ENCODE data around the gene S1PR1. TPM values are rescaled to one million over a fixed set of nuclear protein-coding genes. Genes with fewer than 3 reads are reported as not detected.

The S1PR1 gene
- total RNA-seq, 4 donors from 2014 or later = 2.8 to 31.1 (median 10.3) TPM

GRCh38 chr1:101257500-101258325 lies 20.9 kb downstream of the S1PR1 start:
- WGBS, 2 donors = 50 to 83% methylated on average over 3 of the region's 3 CpGs
- H3K27me3 ChIP-seq = no peaks in the 10 kb centered on the region
- H3K36me3 ChIP-seq = no peaks in the 10 kb centered on the region
- peaks cover 0 to 32% (median 6%) of the 10 kb centered on the region in 3 donors for H3K4me1 ChIP-seq
- TF ChIP-seq POLR2A (IDR thresholded peaks at IDR 0.05) = no peak
- TF ChIP-seq CTCF (IDR thresholded peaks at IDR 0.05) = no peak
- no peak overlapping the region for H3K4me3 ChIP-seq
- intact Hi-C loops (cut with DNase I) = no loop called here
- no peak for DNase-seq
- no peaks in the 10 kb centered on the region for H3K9me3 ChIP-seq
- no peak overlapping the region for H3K27ac ChIP-seq

- Histone ChIP-seq H3K9me3 (no peaks in the 10 kb centered on the region), H3K4me3 (no peak overlapping the region), H3K27me3 (no peaks in the 10 kb centered on the region), H3K27ac (peak overlapping the region in 3 of 4 donors; percentile 42 to 53 (median 48)), H3K4me1 (peaks cover 0 to 48% (median 9%) of the 10 kb centered on the region in 3 donors), H3K36me3 (no peaks in the 10 kb centered on the region)
- no peak for TF ChIP-seq CTCF (IDR thresholded peaks at IDR 0.05)
- no peak for TF ChIP-seq POLR2A (IDR thresholded peaks at IDR 0.05)
- no peak for DNase-seq
- intact Hi-C loops (cut with DNase I) = no loop called here
Measured at GRCh38 chr1:101259744-101260148, 22.9 kb downstream of the S1PR1 start.

- H3K36me3 ChIP-seq = no peaks in the 10 kb centered on the region
- no peak for DNase-seq
- H3K4me3 ChIP-seq = no peak overlapping the region
- intact Hi-C loops (cut with DNase I) = no loop called here
- H3K9me3 ChIP-seq = no peaks in the 10 kb centered on the region
- peaks cover 0 to 53% (median 11%) of the 10 kb centered on the region in 3 donors for H3K4me1 ChIP-seq
- 27 to 47% methylated on average over 1 of the region's 1 CpG for WGBS, 2 donors
- H3K27me3 ChIP-seq = no peaks in the 10 kb centered on the region
- TF ChIP-seq CTCF (IDR thresholded peaks at IDR 0.05) (no peak), POLR2A (IDR thresholded peaks at IDR 0.05) (no peak)
- no peak overlapping the region for H3K27ac ChIP-seq
Measured at GRCh38 chr1:101260556-101261350, 23.9 kb downstream of the S1PR1 start.

- Histone ChIP-seq H3K27ac (peak overlapping the region in 1 of 4 donors; percentile 18), H3K4me3 (no peak overlapping the region), H3K9me3 (no peaks in the 10 kb centered on the region), H3K4me1 (peaks cover 0 to 53% (median 11%) of the 10 kb centered on the region in 3 donors), H3K36me3 (no peaks in the 10 kb centered on the region), H3K27me3 (no peaks in the 10 kb centered on the region)
- no peak for TF ChIP-seq POLR2A (IDR thresholded peaks at IDR 0.05)
- TF ChIP-seq CTCF (IDR thresholded peaks at IDR 0.05) = no peak
- no peak for DNase-seq
- WGBS, 2 donors = 62% methylated on average over 4 of the region's 4 CpGs
- intact Hi-C loops (cut with DNase I) = no loop called here
Measured at GRCh38 chr1:101261623-101262022, 24.8 kb downstream of the S1PR1 start.

- no peak for DNase-seq
- WGBS, 2 donors = 61 to 69% methylated on average over 4 of the region's 4 CpGs
- H3K36me3 ChIP-seq = no peaks in the 10 kb centered on the region
- H3K27me3 ChIP-seq = no peaks in the 10 kb centered on the region
- H3K4me1 ChIP-seq = peaks cover 0 to 53% (median 11%) of the 10 kb centered on the region in 3 donors
- no peaks in the 10 kb centered on the region for H3K9me3 ChIP-seq
- H3K4me3 ChIP-seq = no peak overlapping the region
- TF ChIP-seq POLR2A (IDR thresholded peaks at IDR 0.05) = no peak
- TF ChIP-seq CTCF (IDR thresholded peaks at IDR 0.05) = no peak
- H3K27ac ChIP-seq = peak overlapping the region in 3 of 4 donors; percentile 19 to 43 (median 23)
- intact Hi-C loops (cut with DNase I) = no loop called here
Measured at GRCh38 chr1:101262060-101262459, 25.2 kb downstream of the S1PR1 start.
